GM19455 (cell line): ENCODE measurements around the gene ADAM15.

Experiments used
- ATAC-seq: cut with Tn5 transposase; IDR thresholded peaks from one replicate; pipeline ENCODE4 v1.9.1; 2021; ENCODE audit not compliant: unreplicated experiment

The ADAM15 gene, protein sequence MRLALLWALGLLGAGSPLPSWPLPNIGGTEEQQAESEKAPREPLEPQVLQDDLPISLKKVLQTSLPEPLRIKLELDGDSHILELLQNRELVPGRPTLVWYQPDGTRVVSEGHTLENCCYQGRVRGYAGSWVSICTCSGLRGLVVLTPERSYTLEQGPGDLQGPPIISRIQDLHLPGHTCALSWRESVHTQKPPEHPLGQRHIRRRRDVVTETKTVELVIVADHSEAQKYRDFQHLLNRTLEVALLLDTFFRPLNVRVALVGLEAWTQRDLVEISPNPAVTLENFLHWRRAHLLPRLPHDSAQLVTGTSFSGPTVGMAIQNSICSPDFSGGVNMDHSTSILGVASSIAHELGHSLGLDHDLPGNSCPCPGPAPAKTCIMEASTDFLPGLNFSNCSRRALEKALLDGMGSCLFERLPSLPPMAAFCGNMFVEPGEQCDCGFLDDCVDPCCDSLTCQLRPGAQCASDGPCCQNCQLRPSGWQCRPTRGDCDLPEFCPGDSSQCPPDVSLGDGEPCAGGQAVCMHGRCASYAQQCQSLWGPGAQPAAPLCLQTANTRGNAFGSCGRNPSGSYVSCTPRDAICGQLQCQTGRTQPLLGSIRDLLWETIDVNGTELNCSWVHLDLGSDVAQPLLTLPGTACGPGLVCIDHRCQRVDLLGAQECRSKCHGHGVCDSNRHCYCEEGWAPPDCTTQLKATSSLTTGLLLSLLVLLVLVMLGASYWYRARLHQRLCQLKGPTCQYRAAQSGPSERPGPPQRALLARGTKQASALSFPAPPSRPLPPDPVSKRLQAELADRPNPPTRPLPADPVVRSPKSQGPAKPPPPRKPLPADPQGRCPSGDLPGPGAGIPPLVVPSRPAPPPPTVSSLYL

DNA sequence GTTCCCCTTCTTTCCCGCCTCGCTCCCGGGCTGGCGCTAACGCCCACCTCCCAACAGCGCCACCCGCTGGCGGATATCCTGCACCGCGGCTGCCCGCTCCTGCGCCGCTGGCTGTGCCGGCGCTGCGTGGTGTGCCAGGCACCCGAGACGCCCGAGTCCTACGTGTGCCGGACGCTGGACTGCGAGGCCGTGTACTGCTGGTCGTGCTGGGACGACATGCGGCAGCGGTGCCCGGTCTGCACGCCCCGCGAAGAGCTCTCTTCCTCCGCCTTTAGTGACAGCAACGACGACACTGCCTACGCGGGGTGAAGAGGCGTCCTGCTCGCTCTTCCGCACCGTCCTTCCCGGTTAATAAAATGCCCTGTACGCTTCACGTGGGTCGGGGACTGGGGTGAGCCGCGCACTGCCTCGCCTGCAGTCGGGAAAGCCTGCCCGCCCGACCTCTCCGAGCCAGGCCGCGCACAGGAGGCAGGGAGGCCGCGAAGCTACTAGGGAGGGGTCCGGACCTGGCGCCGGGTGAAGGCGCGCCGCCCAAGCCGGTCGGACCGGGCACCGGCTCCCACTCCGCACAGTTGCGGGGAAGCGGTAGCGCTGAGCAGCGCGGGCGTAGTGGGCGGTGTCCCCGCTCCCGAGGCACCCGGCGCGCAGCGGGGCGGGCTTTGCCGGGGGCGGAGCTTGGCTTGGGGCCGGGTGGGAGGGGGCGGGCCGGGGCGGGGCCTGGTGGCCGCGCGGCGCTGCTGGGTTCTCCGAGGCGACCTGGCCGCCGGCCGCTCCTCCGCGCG lies at the start of gene ADAM15:
TSS of gene ADAM15 (plus strand) at position 757 of the 782 bp plus-strand sequence. CDS start 71 bp downstream, outside the sequence.
- peak; percentile 61 for ATAC-seq

DNA sequence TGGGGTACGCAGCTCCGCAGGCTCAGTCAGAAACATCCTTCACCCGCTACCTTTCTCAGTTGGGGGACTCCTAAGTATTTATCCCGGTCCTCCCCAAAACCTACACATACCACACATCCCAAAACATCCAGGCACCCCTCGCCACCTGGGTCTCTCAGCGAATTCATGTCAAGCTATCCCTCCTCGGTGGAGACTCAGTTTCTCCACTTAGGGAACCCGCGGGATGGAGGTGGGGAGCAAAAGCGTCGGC lies 49.8 kb upstream of the ADAM15 start:
- ATAC-seq, result no peak

DNA sequence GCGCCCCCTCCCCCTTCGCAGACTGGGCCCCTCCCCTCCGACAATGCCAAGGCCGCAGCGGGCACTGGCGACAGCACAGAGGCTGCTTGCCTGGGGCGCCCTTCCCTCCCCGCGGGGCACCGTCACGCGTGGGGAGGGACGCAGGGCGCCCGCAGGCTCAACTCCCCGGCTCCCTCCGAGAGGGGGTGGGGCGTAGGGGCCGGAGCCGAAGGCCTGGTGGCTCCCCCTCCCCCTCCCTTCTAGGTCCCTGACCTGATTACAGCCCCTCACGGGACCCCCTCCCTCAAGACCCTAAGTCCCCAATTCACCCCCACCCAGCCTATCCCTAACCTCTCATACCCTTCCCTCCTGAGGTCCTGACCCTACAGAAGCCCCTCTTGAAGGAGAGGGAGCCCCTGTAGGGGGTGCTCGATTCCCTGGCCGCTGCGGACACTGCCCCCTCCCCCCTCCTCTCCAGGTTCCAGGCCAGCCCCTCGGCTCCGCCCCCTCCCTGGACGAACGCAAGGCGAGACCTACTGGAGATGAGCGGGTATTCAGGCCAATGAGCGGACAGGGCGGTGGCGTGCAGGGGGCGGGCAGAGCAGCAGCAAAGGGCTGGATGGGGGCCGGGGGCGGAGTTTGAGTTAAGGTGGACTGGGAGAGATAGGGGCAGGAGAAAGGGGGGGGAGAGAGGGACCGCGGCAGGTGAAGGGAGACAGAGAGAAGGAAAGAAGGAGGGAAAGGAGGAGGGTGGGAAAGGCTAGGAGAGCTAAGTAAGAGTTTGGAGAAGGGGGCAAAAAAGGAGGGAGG lies 49.2 kb upstream of the ADAM15 start:
- ATAC-seq, result peak; percentile 49

DNA sequence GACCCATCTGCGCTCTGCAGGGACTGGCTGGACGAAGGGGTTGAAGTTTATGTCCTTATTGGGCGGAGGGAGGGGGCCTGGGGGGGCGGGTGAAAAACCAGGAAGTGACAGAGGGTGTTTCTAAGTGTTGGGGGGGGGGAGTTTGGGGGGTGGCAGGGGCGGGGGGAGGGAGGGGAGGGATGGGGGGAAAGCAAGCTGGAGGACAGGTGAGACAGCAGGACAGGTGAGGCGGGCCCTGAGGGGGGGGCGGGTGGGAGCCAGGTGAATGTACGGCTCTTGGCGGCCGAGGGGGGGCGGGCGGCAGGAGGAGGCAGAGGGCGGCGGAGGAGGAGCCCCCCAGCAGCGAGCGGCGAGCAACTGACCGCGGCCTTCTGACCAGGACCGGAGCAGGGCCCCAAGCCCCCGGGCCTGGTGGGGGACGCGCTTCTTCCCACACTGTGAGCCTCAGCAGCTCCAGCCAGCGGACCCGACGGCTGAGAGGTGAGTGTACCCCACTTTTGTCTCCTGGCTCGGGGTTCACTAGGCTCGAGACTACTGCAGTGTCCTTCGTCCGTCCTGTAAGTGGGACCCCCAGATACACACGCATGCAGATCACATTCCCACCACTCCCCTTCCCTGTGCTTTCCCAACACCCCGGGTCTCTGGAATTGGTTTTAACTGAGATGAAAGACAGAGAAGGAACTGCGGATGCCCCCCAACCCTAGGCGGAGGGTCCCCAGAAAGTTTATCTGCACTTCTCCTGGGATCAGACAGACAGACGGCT lies 48.5 kb upstream of the ADAM15 start, which contains the start of gene ZBTB7B:
TSS of gene ZBTB7B (plus strand) at position 339 of the 763 bp plus-strand sequence. CDS start 11,859 bp downstream, outside the sequence.
- no peak for ATAC-seq

DNA sequence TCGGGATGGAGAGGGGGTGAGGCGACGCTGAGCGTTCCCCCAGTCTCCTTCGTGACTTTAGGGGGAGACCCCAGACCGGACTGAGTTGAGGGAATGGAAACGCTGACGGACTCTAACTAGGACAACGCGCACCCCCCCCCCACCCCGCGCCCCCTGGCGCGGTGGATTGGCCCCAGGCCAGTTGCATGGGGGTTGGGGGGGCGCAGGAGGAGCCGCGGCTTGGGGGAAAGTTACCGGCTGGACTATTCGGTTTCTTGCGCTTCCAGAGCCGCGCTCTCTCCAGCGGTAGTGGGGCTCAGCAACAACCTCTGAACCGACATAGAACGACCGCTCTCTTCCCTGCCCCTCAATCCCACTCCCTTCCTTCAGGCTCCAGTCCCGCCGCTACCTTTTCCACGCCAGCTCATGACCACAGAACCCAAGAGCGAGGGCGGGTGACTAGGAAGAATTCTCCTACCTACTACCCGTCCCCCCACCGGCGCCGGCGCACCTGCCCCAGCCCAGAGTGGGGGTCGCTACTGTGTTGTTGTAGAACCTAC lies 47.8 kb upstream of the ADAM15 start:
- no peak for ATAC-seq

DNA sequence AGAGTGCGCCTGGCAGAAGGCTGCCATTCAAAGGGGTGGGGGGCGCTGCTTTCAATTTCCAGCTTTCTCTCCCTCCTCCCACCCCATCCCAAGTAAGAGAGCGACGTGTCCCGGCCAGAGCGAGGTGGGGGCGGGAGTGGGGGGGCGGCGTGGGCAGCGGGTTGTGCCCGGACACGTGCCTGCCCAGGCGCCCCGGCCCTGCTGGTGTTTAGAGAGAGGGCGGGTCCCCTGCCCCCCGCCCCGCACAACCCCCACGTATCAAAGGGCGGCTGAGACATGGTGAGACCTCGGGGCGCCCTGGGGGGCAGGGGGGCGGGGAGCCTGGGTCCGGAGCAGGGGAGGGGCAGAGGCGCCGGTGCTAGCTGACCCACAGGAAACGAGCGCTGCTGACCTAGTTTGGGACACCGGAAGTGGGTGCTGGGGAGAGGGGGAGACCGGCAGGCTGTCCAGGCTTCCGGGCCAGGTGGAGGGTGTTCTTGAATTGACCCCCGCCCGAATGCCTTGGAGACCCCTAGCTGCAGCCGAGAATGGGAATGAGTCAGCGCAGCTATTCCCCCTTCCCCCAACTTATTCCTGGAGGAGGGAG lies 47.3 kb upstream of the ADAM15 start:
- ATAC-seq, result no peak

DNA sequence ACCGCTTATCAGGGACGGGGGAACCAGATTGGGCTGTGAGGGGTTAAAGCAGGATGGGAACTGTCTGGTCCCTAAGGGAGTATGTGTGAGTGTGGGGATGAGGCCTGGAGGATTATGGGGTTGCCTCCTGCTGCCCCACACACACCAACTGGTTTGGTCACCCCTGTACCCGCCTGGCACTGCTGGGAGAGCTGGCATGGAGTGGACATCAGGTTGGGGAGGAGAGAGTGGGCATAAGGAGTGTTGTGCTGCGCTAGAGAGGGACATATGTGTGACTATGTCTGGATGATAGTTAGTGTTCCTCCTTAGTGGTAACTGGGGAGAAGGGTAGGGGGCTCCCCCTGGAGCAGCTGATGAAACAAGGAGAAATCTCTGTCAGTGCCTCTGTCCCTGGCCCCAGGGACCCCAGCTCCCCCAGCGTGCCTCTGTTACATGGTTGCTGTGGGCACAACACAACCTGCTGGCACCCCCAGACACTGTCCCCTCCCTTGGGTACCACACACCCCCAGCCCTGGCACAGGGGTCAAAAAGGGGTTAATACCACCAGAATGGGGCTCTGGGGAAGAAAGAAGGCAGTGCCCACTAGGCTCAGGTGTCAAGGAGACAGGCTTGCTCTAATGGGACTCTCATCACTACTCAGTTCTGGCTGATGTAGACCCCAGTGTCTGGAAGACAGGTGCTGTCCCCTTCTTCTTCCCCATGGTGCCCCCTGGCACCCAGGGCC lies 46.6 kb upstream of the ADAM15 start:
- no peak for ATAC-seq

DNA sequence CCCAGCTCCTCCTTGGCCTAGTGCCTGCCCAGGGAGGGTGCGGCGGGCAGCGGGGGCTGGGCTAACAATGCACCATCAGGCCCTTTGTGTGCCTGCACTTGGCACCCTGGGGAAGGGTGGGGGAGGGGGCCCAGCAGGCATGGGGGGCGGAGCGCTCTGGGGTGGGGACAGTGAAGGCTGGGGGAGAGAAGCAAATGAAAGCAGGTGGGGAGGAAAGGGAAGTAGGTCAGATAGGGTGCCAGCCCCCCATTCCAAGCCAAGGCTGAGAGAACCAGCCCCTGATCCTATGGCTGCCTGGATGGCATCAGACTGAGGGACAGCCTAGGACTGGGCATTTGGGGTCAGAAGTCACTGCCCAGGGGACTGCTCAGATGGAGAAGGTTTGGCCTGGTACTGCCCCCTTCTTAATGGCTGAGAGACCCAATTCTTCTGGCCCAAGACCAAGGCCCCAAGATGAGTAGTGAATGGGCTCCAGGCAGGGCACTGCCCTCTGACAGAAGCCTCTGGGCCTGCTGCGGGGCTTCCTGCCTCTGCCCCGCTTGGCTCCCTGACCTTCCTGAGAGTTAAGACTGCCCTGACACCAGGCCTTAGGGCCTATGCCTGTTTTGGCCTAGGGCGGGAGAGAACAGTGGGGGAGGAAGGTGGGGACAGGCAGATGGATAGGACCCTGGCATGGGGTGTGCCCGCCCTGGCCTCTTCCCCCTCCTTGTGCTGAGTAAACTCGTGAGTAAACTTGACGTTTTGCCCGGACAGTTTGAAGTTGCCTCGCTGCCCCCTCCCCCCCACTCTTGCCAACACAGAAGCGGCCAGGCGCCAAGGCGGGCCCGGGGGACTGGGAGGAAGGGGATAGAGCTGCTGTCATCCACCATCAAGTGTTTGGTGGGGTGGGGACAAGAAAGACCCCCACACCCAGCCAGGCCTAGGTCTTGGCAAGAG lies 45.8 kb upstream of the ADAM15 start:
- ATAC-seq, result no peak

DNA sequence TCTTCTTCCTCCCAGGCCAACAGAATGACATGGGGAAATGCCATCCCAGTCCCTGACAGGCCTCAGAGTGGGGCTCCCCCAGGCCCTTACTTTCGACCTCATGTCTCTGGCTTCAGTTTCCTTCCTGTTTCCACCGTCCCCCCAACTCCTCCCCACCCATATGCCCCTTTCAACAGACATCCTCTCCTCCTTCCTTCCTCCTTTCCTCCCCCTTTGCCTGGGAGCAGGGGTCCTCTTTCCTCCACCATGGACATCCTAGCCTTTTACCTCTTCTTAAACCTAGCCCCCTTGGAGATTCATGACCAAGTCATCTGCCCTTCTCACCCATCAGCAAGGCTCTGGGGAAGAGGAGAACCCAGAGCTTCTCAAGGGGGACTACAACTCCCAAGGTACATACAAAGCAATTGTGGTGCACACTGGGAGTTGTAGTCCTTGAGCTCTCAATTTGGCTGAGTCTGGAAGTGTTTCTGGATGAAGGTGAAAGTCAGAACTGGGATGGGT lies 44.5 kb upstream of the ADAM15 start:
- no peak for ATAC-seq

DNA sequence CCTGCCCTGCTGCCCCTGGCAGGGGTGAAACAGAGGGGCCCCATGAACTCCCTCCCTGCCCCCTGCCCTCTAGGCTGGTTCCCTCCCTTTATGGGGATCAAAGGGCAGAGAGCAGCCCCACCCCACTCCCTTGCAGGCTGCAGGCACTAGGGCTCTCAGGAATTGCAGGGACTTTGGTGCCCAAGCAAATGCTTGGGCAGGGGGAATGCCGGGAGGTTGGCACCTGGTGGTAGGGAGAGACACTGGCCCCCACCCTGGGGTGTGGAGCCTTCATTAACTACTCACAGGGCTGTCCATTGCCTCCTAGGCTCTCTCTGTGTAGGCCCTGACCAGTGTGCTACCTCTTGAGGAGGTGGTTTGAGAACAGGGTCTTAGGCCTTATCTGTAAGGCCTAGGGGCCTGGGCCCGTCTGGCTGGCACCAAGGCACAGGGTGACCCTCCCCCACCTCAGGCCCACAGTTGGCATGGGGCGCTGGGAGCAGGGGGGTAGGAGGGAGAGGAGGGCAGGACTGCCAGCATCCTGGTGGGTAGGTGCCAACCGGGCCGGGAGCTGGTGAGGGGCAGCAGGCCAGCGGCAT lies 43.8 kb upstream of the ADAM15 start:
- ATAC-seq, result no peak

DNA sequence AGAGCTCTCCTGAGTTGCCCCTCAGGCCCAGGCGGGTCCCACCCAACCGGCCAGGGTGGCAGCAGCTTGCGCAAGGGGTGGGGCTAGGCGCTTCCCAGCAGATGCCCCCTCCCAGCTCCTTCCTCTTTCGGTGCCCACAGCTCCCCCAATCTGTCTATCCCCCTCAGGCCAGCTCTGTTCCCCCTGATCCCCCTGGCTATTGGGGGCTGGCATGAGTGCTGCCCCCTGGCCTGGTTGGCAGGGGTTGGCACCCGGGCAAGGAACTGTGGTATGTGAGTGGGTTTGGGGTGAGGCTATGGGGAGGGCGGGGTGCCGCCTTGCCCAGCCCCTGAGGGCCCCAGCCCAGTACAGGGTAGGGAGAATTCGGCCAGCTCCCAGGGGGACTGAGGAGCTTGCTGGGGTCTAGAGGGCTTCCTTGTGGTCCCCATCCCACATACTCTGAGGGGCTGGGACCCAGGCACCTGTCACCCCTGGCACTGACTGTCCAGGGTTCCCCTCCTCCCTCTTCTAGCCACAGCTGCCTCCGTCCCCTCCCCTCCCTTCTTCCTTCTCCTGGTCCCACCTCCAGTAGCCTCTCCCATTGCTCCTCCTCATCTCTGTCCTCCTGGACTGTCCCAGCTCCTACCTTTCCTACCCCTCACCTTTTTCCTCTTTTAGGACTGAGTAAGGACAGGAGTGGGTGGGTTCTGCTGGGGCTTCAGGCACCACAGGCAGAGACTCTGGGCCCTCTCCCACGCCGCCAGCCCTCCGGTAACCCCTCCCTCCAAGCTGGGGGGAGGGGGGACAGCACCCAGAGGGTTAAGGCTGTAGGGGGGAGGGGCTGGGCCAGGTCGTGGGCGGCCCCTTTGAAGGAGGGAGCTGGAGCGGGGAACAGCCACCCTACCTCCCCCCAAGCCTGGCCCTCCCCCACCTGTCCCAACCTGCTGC lies 42.8 kb upstream of the ADAM15 start:
- ATAC-seq, result no peak

DNA sequence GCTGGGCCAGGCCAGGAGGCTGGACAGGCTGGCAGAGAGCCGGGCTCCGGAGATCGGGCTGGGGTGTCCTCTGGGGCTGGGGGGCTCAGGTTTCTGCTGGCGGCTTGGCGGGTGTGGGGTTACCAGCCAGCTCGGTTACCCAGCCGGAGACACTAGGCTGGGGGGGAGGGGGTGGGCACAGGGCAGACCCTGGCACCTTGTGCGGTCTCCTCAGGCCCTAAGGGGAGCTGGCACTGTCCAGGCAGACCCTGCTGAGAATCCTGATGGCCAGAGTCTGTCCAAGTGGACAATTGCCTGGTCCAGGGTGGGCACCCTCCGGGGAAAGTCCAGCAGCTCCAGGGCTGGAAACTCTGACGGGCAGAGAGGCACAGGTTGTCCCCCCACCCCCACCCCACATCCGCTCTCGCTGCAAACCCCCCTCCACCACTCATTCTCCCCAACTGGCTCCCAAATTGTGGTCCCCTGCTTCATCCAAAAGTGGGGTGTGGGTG lies 41.9 kb upstream of the ADAM15 start:
- ATAC-seq, result no peak

DNA sequence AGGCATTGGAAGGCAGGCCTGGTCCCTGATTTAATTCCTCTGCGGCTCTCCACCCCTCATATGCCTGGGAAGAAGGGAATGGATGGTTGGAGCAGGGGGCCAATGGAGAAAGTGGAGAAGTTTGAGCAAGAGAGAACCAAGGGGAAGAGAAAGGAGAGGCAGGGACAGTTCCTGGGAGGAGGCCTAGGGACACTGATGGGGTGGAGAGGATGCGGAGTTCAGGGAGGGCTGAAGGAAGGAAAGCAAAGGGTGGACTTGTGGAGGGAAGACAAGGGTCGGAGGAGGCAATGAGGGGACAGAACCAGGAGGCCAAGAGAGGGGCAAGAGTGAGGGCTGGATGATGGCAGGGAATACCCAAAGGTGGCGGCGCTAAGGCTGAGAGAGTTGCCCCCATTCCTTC lies 41.4 kb upstream of the ADAM15 start:
- no peak for ATAC-seq

DNA sequence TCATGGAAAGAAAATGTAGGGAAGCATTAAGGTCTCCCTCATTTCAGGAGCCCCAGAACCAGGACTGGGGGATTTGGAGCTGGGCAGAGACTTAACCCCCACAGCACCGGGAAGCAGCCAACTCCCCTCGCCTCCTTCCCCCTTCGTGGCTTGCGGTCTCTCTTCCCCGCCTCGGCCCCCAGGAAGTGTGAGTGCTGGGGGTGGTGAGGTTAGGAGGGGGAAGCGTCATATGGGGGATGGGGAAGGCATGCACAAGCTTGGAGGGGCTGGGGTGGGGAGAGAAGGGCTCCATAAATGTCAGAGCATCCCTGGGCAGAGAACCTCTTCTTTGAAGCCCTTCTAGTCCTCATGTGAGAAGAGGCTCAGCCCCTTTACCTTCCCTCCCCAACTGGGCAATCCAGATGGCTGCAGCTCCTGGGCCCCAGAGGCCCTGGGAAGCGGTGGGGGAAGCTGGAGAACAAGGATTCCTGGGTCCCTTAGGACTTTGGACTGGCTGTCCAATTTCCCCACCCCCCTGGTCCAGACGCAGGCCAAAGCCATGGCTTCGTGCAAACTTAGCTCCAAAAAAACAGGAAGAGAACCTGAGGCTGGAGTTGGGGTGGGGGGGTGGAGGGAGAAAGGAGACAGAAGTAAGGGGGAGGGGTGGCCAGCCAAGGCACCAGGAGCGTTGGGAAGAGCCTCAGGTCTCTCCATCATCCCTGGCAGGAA lies 40.8 kb upstream of the ADAM15 start:
- no peak for ATAC-seq

DNA sequence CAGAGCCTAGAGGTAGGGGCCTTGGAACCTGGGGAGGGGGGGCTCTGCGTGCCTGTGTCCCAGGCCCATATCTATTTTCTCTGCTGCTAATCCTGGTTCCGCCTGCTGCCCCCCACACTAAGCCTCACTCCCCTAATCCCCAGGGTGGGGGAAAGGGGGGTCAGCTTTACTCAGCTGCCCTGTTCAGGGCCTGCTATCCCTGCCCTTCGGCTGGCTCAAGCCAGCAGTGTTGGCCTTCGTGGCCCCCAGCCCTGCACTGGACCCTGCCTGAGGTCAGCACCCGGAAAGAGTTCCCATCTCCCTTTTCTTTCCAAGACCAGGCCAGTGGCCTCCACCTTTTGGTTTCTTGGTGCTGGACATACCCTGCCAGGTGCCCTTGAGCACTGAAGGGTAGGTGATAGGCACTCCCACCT lies 40.1 kb upstream of the ADAM15 start:
- no peak for ATAC-seq
